Neural cell (in vitro differentiated cells): ENCODE data around the gene PSMA8. TPM values are rescaled to one million over a fixed set of nuclear protein-coding genes. Genes with fewer than 3 reads are reported as not detected.

Source experiments
- H2AFZ ChIP-seq: fragments of 200-600, 300-800 bp; sonication (generic), shearing (Covaris generic); 2 replicates; pipeline ENCODE4 v1.6.0; 2014; ENCODE audit warnings: low read depth, mild to moderate bottlenecking, antibody characterized with exemption, low read length, moderate library complexity
- H3F3A ChIP-seq: fragments of 200-600 bp; shearing (Covaris generic); 2 replicates; pipeline ENCODE4 v1.6.1; 2016; ENCODE audit warnings: mild to moderate bottlenecking, moderate library complexity, mixed read lengths, antibody characterized with exemption, low read length; ENCODE audit not compliant: insufficient read depth, poor library complexity, severe bottlenecking
- H3K27ac ChIP-seq: fragments of 200-600, 300-800 bp; sonication (generic), shearing (Covaris generic); 2 replicates; pipeline ENCODE4 v1.5.1; 2014; ENCODE audit warnings: mild to moderate bottlenecking, low read length, moderate library complexity
- H3K27me3 ChIP-seq: fragments of 300-800, 200-600 bp; sonication (generic), shearing (Covaris generic); 2 replicates; pipeline ENCODE4 v1.6.0; 2014; ENCODE audit warnings: mild to moderate bottlenecking, low read depth, low read length, moderate library complexity; ENCODE audit not compliant: insufficient read depth
- H3K36me3 ChIP-seq: fragments of 300-800, 200-600 bp; sonication (generic), shearing (Covaris generic); 2 replicates; pipeline ENCODE4 v1.5.1; 2014; ENCODE audit warnings: mild to moderate bottlenecking, antibody characterized with exemption, low read length, moderate library complexity; ENCODE audit not compliant: insufficient read depth
- H3K4me2 ChIP-seq: fragments of 300-800, 200-600 bp; sonication (generic), shearing (Covaris generic); 2 replicates; pipeline ENCODE4 v1.6.0; 2014; ENCODE audit warnings: mild to moderate bottlenecking, low read length
- H3K4me3 ChIP-seq: fragments of 300-800, 200-600 bp; sonication (generic), shearing (Covaris generic); 2 replicates; pipeline ENCODE4 v1.5.1; 2014; ENCODE audit warnings: mild to moderate bottlenecking, low read length, moderate library complexity
- H3K79me2 ChIP-seq: fragments of 200-600 bp; shearing (Covaris generic); replicated peaks from 2 replicates; pipeline ENCODE4 v1.6.0; 2014; ENCODE audit warnings: mild to moderate bottlenecking, low read length, moderate library complexity; ENCODE audit not compliant: insufficient read depth
- H3K9ac ChIP-seq: fragments of 300-800, 200-600 bp; sonication (generic), shearing (Covaris generic); 2 replicates; pipeline ENCODE4 v1.6.1; 2016; ENCODE audit warnings: mild to moderate bottlenecking, low read length, mixed read lengths
- H3K9me2 ChIP-seq: fragments of 200-600 bp; shearing (Covaris generic); 2 replicates; pipeline ENCODE4 v1.6.1; 2016; ENCODE audit warnings: mild to moderate bottlenecking, low read length, mixed read lengths; ENCODE audit not compliant: insufficient read depth
- H3K9me3 ChIP-seq: fragments of 200-600, 300-800 bp; sonication (generic), shearing (Covaris generic); 2 replicates; pipeline ENCODE4 v1.6.1; 2016; ENCODE audit warnings: mild to moderate bottlenecking, mixed run types, low read length, moderate library complexity, mixed read lengths
- H4K20me1 ChIP-seq: fragments of 200-600 bp; shearing (Covaris generic); 2 replicates; pipeline ENCODE4 v1.6.1; 2016; ENCODE audit warnings: mild to moderate bottlenecking, mixed run types; ENCODE audit not compliant: insufficient read depth
- CTCF ChIP-seq: fragments of 450-650 bp; IDR thresholded peaks from 2 replicates; pipeline ENCODE4 v1.5.1; 2014; ENCODE audit warnings: antibody characterized with exemption, mild to moderate bottlenecking, moderate library complexity; ENCODE audit not compliant: poor library complexity, severe bottlenecking
- EP300 ChIP-seq: fragments of 450-650 bp; conservative IDR thresholded peaks from 2 replicates; pipeline ENCODE4 v1.6.1; 2014; ENCODE audit warnings: antibody characterized with exemption, mild to moderate bottlenecking, moderate library complexity; ENCODE audit not compliant: poor library complexity, severe bottlenecking
- EZH2 ChIP-seq: fragments of 200-600, 300-800 bp; shearing (Covaris generic), sonication (generic); IDR thresholded peaks from 2 replicates; pipeline ENCODE4 v1.6.1; 2014; ENCODE audit warnings: antibody characterized with exemption, low read length, borderline replicate concordance, mild to moderate bottlenecking; ENCODE audit not compliant: insufficient read depth, poor library complexity, severe bottlenecking
- MXI1 ChIP-seq: fragments of 450-650 bp; conservative IDR thresholded peaks from 2 replicates; pipeline ENCODE4 v1.6.1; 2014; ENCODE audit warnings: antibody characterized with exemption, mild to moderate bottlenecking; ENCODE audit not compliant: poor library complexity, severe bottlenecking
- POLR2AphosphoS5 ChIP-seq: IDR thresholded peaks from 2 replicates; pipeline ENCODE4 v1.6.1; 2012
- RAD21 ChIP-seq: fragments of 450-650 bp; conservative IDR thresholded peaks from 2 replicates; pipeline ENCODE4 v1.6.1; 2014; ENCODE audit warnings: antibody characterized with exemption, mild to moderate bottlenecking, moderate library complexity
- REST ChIP-seq: IDR thresholded peaks from 2 replicates; pipeline ENCODE4 v1.6.1; 2012; ENCODE audit warnings: borderline replicate concordance
- SMC3 ChIP-seq: fragments of 450-650 bp; conservative IDR thresholded peaks from 2 replicates; pipeline ENCODE4 v1.6.1; 2014; ENCODE audit warnings: antibody characterized with exemption, mild to moderate bottlenecking, moderate library complexity; ENCODE audit not compliant: poor library complexity
- TAF1 ChIP-seq: IDR thresholded peaks from 2 replicates; pipeline ENCODE4 v1.6.1; 2012; ENCODE audit warnings: low read depth
- polyA plus RNA-seq: library from polyadenylated mRNA; depleted of rRNA; stranded (reverse); fragments of >200 nt; gene quantifications from 2 replicates; pipeline ENCODE4 v1.2.3, GENCODE V29; 2014

PSMA8 gene
- polyA plus RNA-seq, 1 donor from 2014 or later: not detected

- H4K20me1 ChIP-seq: no peaks in the 10 kb centered on the region
- H3K4me3 ChIP-seq: peak overlapping the region; percentile 93
- no peaks in the 10 kb centered on the region for H3F3A ChIP-seq
- no peaks in the 10 kb centered on the region for H3K9me2 ChIP-seq
- peaks cover 1% of the 10 kb centered on the region for H3K36me3 ChIP-seq
- peaks cover 32% of the 10 kb centered on the region for H3K79me2 ChIP-seq
- H3K27me3 ChIP-seq: no peaks in the 10 kb centered on the region
- peak overlapping the region; percentile 88 for H3K4me2 ChIP-seq
- H3K9me3 ChIP-seq: no peaks in the 10 kb centered on the region
- peak overlapping the region; percentile 86 for H2AFZ ChIP-seq
- peak overlapping the region; percentile 95 for H3K27ac ChIP-seq
- TF ChIP-seq CTCF (no peak), SMC3 (no peak), EZH2 (no peak)
- H3K9ac ChIP-seq: peak overlapping the region; percentile 89
Observed at GRCh38 chr18:26091047-26091630, 42.5 kb upstream of the PSMA8 start.

GRCh38 chr18:26096852-26097251 is 36.8 kb upstream of the PSMA8 start:
- Histone ChIP-seq H3K27me3 (no peaks in the 10 kb centered on the region), H3K9me3 (no peaks in the 10 kb centered on the region), H3K4me3 (no peak overlapping the region), H3K9ac (no peak overlapping the region), H3K9me2 (no peaks in the 10 kb centered on the region), H4K20me1 (no peaks in the 10 kb centered on the region), H2AFZ (no peak overlapping the region), H3K36me3 (no peaks in the 10 kb centered on the region), H3F3A (no peaks in the 10 kb centered on the region), H3K27ac (no peak overlapping the region), H3K4me2 (no peak overlapping the region), H3K79me2 (no peaks in the 10 kb centered on the region)
- TF ChIP-seq TAF1: no peak
- TF ChIP-seq EZH2: no peak
- TF ChIP-seq REST: no peak
- no peak for TF ChIP-seq EP300
- TF ChIP-seq SMC3: no peak
- TF ChIP-seq POLR2AphosphoS5: no peak
- no peak for TF ChIP-seq CTCF
- no peak for TF ChIP-seq RAD21
- no peak for TF ChIP-seq MXI1
